H9 (cell line): ENCODE results near the gene TENM3. TPM values are rescaled to one million over a fixed set of nuclear protein-coding genes. Genes with fewer than 3 reads are reported as not detected.

Experiments used
- DNase-seq: peaks from one replicate; pipeline ENCODE4 v3.0.0-alpha.2; 2017
- H2AFZ ChIP-seq: one replicate; pipeline ENCODE4 v1.6.1; 2013; ENCODE audit warnings: mild to moderate bottlenecking, low read length, control low read depth, moderate library complexity
- H2AK5ac ChIP-seq: 2 replicates; pipeline ENCODE4 v1.6.1; 2013; ENCODE audit warnings: low read length, control low read depth, mixed read lengths; ENCODE audit not compliant: insufficient read length
- H2BK120ac ChIP-seq: one replicate; pipeline ENCODE4 v1.6.1; 2013; ENCODE audit warnings: low read depth, mild to moderate bottlenecking, low read length, control low read depth, inconsistent platforms; ENCODE audit not compliant: poor library complexity, severe bottlenecking
- H2BK12ac ChIP-seq: 2 replicates; pipeline ENCODE4 v1.6.1; 2013; ENCODE audit warnings: low read length, control low read depth, mixed read lengths, low read depth; ENCODE audit not compliant: insufficient read length
- H2BK15ac ChIP-seq: 2 replicates; pipeline ENCODE4 v1.6.1; 2013; ENCODE audit warnings: low read depth, low read length, control low read depth
- H2BK20ac ChIP-seq: one replicate; pipeline ENCODE4 v1.6.1; 2013; ENCODE audit warnings: low read depth, mild to moderate bottlenecking, low read length, control low read depth, inconsistent platforms; ENCODE audit not compliant: poor library complexity, severe bottlenecking
- H2BK5ac ChIP-seq: 2 replicates; pipeline ENCODE4 v1.6.1; 2013; ENCODE audit warnings: low read length, control low read depth, mixed read lengths; ENCODE audit not compliant: insufficient read length
- H3K14ac ChIP-seq: 2 replicates; pipeline ENCODE4 v1.6.1; 2013; ENCODE audit warnings: low read length, control low read depth; ENCODE audit not compliant: insufficient read depth
- H3K18ac ChIP-seq: 2 replicates; pipeline ENCODE4 v1.6.1; 2013; ENCODE audit warnings: low read depth, mild to moderate bottlenecking, mixed read lengths, low read length, control low read depth; ENCODE audit not compliant: insufficient read length
- H3K23ac ChIP-seq: 2 replicates; pipeline ENCODE4 v1.6.1; 2013; ENCODE audit warnings: low read length, control low read depth, mixed read lengths, low read depth; ENCODE audit not compliant: insufficient read length
- H3K23me2 ChIP-seq: 2 replicates; pipeline ENCODE4 v1.6.1; 2013; ENCODE audit warnings: low read depth, mild to moderate bottlenecking, mixed read lengths, low read length, control low read depth; ENCODE audit not compliant: insufficient read length, poor library complexity, severe bottlenecking
- H3K27ac ChIP-seq: 2 replicates; pipeline ENCODE4 v1.5.1; 2013; ENCODE audit warnings: low read length, control low read depth, mixed read lengths, low read depth; ENCODE audit not compliant: insufficient read length
- H3K27me3 ChIP-seq: 2 replicates; pipeline ENCODE4 v1.6.1; 2013; ENCODE audit warnings: low read length, control low read depth, inconsistent platforms; ENCODE audit not compliant: insufficient read depth
- H3K4ac ChIP-seq: 2 replicates; pipeline ENCODE4 v1.6.1; 2013; ENCODE audit warnings: low read depth, mild to moderate bottlenecking, control low read depth, inconsistent platforms, low read length, moderate library complexity
- H3K4me1 ChIP-seq: 2 replicates; pipeline ENCODE4 v1.6.1; 2013; ENCODE audit warnings: low read length, control low read depth, inconsistent platforms; ENCODE audit not compliant: insufficient read depth
- H3K4me2 ChIP-seq: 2 replicates; pipeline ENCODE4 v1.6.1; 2013; ENCODE audit warnings: low read length, control low read depth, mixed read lengths; ENCODE audit not compliant: insufficient read length, insufficient read depth
- H3K56ac ChIP-seq: 2 replicates; pipeline ENCODE4 v1.6.1; 2013; ENCODE audit warnings: low read depth, mild to moderate bottlenecking, mixed read lengths, low read length, control low read depth; ENCODE audit not compliant: insufficient read length
- H3K79me1 ChIP-seq: 2 replicates; pipeline ENCODE4 v1.6.1; 2013; ENCODE audit warnings: low read depth, mild to moderate bottlenecking, moderate library complexity, low read length, control low read depth, inconsistent platforms; ENCODE audit not compliant: insufficient read depth, poor library complexity, severe bottlenecking
- H3K79me2 ChIP-seq: 2 replicates; pipeline ENCODE4 v1.6.1; 2013; ENCODE audit warnings: low read length, control low read depth, inconsistent platforms; ENCODE audit not compliant: insufficient read depth
- H3K9ac ChIP-seq: 2 replicates; pipeline ENCODE4 v1.6.1; 2013; ENCODE audit warnings: low read length, control low read depth, mixed read lengths; ENCODE audit not compliant: insufficient read length; ENCODE audit errors: extremely low read depth
- H3K9me3 ChIP-seq: one replicate; pipeline ENCODE4 v1.6.1; 2013; ENCODE audit warnings: low read depth, low read length, inconsistent platforms; ENCODE audit not compliant: control insufficient read depth
- H3T11ph ChIP-seq: one replicate; pipeline ENCODE4 v1.6.1; 2013; ENCODE audit warnings: mild to moderate bottlenecking, low read length, control low read depth, inconsistent platforms
- H4K20me1 ChIP-seq: one replicate; pipeline ENCODE4 v1.6.1; 2013; ENCODE audit not compliant: control insufficient read depth, insufficient read length, insufficient read depth
- H4K5ac ChIP-seq: 2 replicates; pipeline ENCODE4 v1.6.1; 2013; ENCODE audit warnings: low read depth, mild to moderate bottlenecking, mixed read lengths, low read length, control low read depth; ENCODE audit not compliant: insufficient read length
- H4K8ac ChIP-seq: replicated peaks from 2 replicates; pipeline ENCODE4 v1.6.1; 2013; ENCODE audit warnings: low read length, control low read depth, mixed read lengths, low read depth; ENCODE audit not compliant: insufficient read length
- H4K91ac ChIP-seq: 2 replicates; pipeline ENCODE4 v1.6.1; 2013; ENCODE audit warnings: low read depth, mild to moderate bottlenecking, moderate library complexity, mixed read lengths, low read length, control low read depth; ENCODE audit not compliant: insufficient read length
- H3K27ac Mint-ChIP-seq, 3 experiments: 2 replicates in 2 of 3; 3 replicates in 1 of 3; pipeline ENCODE4 v1.8.0; 2020 to 2021; ENCODE audit warnings: mixed read lengths in 3 of 3, mild to moderate bottlenecking in 1 of 3, moderate library complexity in 1 of 3
- H3K27me3 Mint-ChIP-seq: 2 replicates; pipeline ENCODE4 v1.8.0; 2021; ENCODE audit warnings: low read depth, mild to moderate bottlenecking, moderate library complexity, mixed read lengths
- H3K36me3 Mint-ChIP-seq, 3 experiments: 2 replicates in 2 of 3; 3 replicates in 1 of 3; pipeline ENCODE4 v1.8.0; 2020 to 2021; ENCODE audit warnings: low read depth in 3 of 3, mixed read lengths in 3 of 3; ENCODE audit not compliant: insufficient read depth in 1 of 3
- H3K4me1 Mint-ChIP-seq, 2 experiments: 2 replicates each; pipeline ENCODE4 v1.8.0; 2020; ENCODE audit warnings: mixed read lengths in 2 of 2
- H3K4me3 Mint-ChIP-seq, 2 experiments: 2 replicates in 1 of 2; 3 replicates in 1 of 2; pipeline ENCODE4 v1.8.0; 2020 to 2021; ENCODE audit warnings: mild to moderate bottlenecking in 2 of 2, mixed read lengths in 2 of 2, moderate library complexity in 1 of 2
- H3K9me3 Mint-ChIP-seq, 2 experiments: 2 replicates in 1 of 2; 3 replicates in 1 of 2; pipeline ENCODE4 v1.8.0; 2020; ENCODE audit warnings: mild to moderate bottlenecking in 2 of 2, mixed read lengths in 2 of 2, moderate library complexity in 1 of 2
- CTCF ChIP-seq: fragments of 200-600 bp; sonication (generic); conservative IDR thresholded peaks from 3 replicates; pipeline ENCODE4 v1.8.0; 2021; ENCODE audit warnings: antibody characterized with exemption, mild to moderate bottlenecking
- WGBS: extraction: QIAGEN DNeasy Blood & Tissue Kit; methylation state at CpG from one replicate; pipeline ENCODE4 v1.1.7; 2013; ENCODE audit warnings: missing lambda C conversion rate, low lambda C conversion rate, mixed read lengths; ENCODE audit not compliant: insufficient read length; ENCODE audit errors: extremely low coverage; 5-methylcytosine and 5-hydroxymethylcytosine counted together
- total RNA-seq: library from RNA; stranded (reverse); gene quantifications from 2 replicates; pipeline ENCODE4 v1.2.1, GENCODE V29; 2021

TENM3 gene
- total RNA-seq, 1 experiment from 2014 or later: 49.6 TPM

DNA sequence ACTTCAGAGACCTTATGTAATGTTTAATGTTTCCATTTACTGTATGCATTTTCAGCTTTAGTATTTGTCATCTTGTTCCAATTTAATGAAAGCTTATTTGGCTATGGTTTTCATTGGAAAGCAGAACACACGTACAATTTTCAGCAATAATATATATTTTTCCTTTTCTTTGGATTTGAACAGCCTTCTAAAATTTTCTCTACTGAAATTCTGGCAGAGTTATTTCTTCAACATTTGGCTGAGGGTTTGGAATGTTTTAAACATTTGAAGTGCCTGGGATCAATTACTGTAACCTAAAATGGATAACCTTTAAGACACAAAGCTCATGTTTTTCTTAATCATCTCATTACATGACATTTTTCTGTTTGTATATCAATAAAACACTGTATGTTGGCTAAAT, 156.9 kb downstream of the TENM3 start:
- no peak overlapping the region for H3K27ac Mint-ChIP-seq
- H3K79me1 ChIP-seq: no peaks in the 10 kb centered on the region
- H3K9me3 Mint-ChIP-seq: no peaks in the 10 kb centered on the region
- no peak overlapping the region for H2BK120ac ChIP-seq
- H2BK5ac ChIP-seq: no peak overlapping the region
- no peaks in the 10 kb centered on the region for H3K27me3 Mint-ChIP-seq
- no peak for DNase-seq
- no peak overlapping the region for H2BK15ac ChIP-seq
- H2BK12ac ChIP-seq: no peak overlapping the region
- no peak overlapping the region for H3K4me2 ChIP-seq
- no peak overlapping the region for H3K14ac ChIP-seq
- H3K79me2 ChIP-seq: no peaks in the 10 kb centered on the region
- no peaks in the 10 kb centered on the region for H3K23me2 ChIP-seq
- H3T11ph ChIP-seq: no peak overlapping the region
- H3K27ac ChIP-seq: no peak overlapping the region
- H3K9ac ChIP-seq: no peak overlapping the region
- H3K9me3 ChIP-seq: no peaks in the 10 kb centered on the region
- no peak overlapping the region for H2AK5ac ChIP-seq
- no peak overlapping the region for H4K5ac ChIP-seq
- peaks cover 0 to 8% (median 7%) of the 10 kb centered on the region in 3 experiments; a peak in 2 of 7 replicates for H3K36me3 Mint-ChIP-seq
- no peaks in the 10 kb centered on the region for H3K4me1 ChIP-seq
- H3K56ac ChIP-seq: no peak overlapping the region
- H2AFZ ChIP-seq: no peak overlapping the region
- no peak overlapping the region for H3K23ac ChIP-seq
- no peak overlapping the region for H4K8ac ChIP-seq
- no peak overlapping the region for H3K18ac ChIP-seq
- no peak overlapping the region for H2BK20ac ChIP-seq
- H3K4me1 Mint-ChIP-seq: peaks cover 0 to 3% of the 10 kb centered on the region in 2 experiments; a peak in 1 of 4 replicates
- no peaks in the 10 kb centered on the region for H3K27me3 ChIP-seq
- H4K20me1 ChIP-seq: no peaks in the 10 kb centered on the region
- H4K91ac ChIP-seq: no peak overlapping the region
- no peak overlapping the region for H3K4ac ChIP-seq
- no peak overlapping the region for H3K4me3 Mint-ChIP-seq
- no peak for TF ChIP-seq CTCF
- WGBS: no CpG with 5 or more reads among the region's 1 CpG
